CD1c-positive myeloid dendritic cell (primary cell): ENCODE data around the gene ORC2.

Experiments used
- DNase-seq: peaks from one replicate; pipeline ENCODE4 v3.0.0-alpha.2; 2016; ENCODE audit errors: extremely low spot score

Gene ORC2

GRCh38 chr2:200930947-200931626, 32.4 kb downstream of the ORC2 start:
- peak; percentile 44 for DNase-seq

DNA sequence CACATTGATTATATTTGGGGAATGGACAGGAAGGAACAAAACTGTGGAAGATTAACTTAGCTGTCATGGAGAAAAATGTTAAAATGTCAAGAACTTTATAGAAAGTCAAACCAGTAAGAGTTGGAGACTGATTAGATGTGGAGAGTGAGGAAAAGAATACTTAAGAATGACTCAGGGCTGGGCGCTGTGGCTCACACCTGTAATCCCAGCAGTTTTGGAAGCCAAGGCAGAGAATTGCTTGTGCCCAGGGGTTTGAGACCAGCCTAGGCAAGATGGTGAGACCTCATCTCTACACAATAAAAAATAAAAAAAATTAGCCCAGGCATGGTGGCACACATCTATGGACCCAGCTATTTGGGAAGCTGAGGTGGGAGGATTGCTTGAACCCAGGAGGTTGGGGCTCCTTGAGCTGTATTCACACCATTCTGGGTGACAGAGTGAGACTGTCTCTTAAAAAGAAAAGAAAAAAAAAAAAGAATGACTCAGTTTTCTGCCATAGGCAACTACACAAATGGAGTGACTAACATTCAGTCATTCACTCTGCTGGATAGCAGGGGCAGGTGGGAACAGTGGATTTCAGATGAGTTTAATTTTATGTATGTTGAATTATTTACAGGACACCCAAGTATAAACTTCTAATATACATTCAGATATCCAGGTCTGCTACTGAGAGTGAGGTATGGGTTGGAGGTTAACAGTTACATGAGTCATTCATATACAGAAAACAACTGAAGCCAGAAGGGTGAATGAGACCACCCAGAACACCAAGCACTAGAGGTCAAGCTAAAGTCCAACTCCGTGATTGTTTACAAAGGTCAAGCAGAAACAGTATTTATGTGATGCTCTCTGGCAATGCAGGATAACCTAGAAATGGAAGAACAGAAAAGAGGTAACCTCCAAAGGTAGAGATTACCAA, 33.9 kb downstream of the ORC2 start:
- no peak for DNase-seq

DNA sequence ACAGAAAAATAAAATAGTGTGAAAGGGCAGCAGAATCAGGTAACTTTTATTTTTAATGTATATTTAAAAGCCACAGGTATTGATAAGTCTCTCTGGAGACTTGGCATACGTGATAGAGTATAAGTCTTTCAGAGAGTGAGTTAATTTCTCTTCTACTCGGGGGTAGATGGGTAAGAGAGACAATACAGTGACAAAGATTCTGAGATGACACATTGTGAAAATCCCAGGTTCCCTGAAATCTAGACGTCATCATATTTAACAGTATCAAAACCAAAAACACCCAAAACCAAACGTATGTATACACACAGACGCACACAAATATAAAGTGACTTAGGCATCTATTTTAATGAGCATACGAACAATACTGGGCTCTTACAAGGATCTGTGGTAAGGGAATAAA, 41.0 kb downstream of the ORC2 start:
- no peak for DNase-seq

- no peak for DNase-seq
Measured at GRCh38 chr2:200913654-200914053, 49.8 kb downstream of the ORC2 start.

DNA sequence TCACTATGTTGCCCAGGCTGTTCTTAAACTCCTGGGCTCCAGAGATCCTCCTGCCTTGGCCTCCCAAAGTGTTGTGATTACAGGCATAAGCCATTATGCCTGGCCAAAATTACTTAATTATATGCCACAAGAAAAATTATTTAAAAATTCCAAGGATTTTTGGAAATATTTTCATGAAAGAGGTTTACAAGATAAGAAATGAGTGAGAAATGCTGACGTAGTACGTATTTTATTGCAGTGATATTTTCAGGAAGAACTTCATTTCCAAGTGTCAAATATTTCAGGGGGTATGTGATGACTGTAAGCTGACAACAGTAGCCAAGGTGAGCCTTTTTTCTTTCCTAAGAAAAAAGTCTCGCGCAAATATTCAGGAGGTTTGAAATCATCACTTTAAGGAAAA, 53.5 kb downstream of the ORC2 start:
- DNase-seq, result no peak

- peak; percentile 59 for DNase-seq
Measured at GRCh38 chr2:200905618-200906296, 57.7 kb downstream of the ORC2 start.

- peak; percentile 86 for DNase-seq
Measured at GRCh38 chr2:200901459-200902072, 61.9 kb downstream of the ORC2 start.

DNA sequence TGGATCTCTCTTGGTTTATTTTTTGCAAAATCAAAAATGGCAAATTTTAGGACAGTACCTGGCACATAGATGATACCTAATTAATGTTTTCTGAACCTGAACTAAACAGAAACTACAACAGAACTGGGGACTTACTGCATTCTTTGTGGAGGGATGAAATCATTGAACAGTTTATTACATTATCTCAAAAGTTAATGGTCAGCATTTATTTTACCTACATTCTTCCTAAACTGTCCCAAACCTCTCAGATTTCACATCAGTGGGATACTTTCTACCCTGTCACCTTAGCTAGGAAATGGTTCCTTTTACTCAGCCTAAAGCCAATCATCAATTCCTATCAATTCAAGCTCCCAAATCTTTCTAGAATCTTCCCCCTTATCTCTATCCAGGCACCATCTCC, 64.0 kb downstream of the ORC2 start:
- DNase-seq, result no peak

- peak; percentile 99 for DNase-seq
Measured at GRCh38 chr2:200888704-200889625, 74.5 kb downstream of the ORC2 start, which contains the start of the genes NIF3L1 and PPIL3. Gene NIF3L1, plus strand, starts transcription at chr2:200889371. Its CDS starts 2,573 bp downstream, at chr2:200891944. Gene PPIL3, minus strand, starts transcription at chr2:200889077. Its CDS starts 1,462 bp downstream, at chr2:200887615.

DNA sequence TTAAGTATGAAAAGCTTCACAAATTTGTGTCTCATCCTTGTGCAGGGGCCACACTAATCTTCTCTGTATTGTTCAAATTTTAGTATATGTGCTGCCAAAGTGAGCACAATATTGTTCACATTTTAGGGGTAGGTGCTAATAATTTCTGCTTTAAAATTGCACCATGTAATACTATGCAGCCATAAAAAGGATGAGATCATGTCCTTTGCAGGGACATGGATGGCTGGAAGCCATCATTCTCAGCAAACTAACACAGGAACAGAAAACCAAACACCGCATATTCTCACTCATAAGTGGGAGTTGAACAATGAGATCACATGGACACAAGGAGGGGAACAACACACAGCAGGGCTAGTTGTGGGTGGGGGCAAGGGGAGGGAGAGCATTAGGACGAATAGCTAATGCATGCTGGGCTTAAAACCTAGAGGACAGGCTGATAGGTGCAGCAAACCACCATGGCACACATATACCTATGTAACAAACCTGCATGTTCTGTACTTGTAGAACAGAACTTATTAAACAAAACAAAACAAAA, 81.7 kb downstream of the ORC2 start:
- DNase-seq, result peak; percentile 57

GRCh38 chr2:200878289-200878880, 85.1 kb downstream of the ORC2 start:
- DNase-seq, result no peak

DNA sequence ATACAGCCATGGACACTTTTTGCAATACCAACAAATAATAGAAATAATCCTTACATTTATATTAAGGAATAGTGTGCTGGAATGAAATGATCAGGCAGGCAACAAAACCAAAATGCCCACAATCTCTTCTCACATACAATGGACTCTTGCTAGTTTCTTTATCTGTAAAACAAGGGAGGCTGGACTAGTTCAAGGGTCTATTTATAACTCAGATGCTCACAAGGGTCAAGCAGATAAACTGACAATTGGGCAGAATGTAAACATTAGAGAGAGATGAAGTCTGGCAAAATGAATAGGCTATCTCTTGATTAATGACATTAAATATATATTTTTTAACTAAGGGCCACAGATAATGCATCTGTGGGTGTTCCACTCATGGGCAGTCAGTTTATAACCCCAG, 86.0 kb downstream of the ORC2 start:
- no peak for DNase-seq

DNA sequence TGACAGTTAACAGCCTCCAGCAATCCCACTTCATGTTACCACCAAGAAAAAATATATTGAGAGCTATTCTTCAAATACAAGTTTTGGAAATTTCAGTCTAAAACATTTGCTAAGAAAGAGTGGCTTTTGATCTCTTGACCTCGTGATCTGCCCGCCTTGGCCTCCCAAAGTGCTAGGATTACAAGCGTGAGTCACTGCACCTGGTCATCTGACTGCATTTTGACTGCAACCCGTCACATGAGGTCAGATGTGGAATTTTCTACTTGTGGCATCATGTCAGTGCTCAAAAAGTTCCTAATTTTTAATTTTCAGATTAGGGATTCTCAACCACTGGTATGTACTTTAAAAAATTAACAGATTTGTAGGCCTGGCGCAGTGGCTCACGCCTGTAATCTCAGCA, 89.9 kb downstream of the ORC2 start:
- no peak for DNase-seq

DNA sequence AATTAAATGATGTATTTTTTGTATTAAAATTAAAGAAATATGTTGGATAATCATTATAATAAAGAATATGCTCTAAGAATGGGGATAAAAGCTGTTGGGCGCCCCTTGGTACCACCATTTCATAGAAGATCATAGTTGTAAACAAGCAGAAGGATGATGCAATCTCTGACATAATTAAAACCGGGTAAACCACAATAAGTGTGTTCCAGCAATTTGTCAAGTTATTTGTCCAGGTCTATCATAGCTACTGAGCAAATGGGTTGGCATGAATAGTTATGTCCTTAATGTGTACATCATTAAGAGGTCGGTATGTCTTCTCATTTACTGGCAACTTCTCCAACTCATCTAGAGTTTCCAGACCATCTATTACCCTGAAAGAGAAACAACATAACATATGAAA, 92.3 kb downstream of the ORC2 start:
- no peak for DNase-seq

GRCh38 chr2:200869014-200869413, 94.4 kb downstream of the ORC2 start:
- peak; percentile 24 for DNase-seq

- peak; percentile 99 for DNase-seq
Measured at GRCh38 chr2:200864176-200865034, 99.1 kb downstream of the ORC2 start, which contains the start of gene CLK1. Gene CLK1, minus strand, starts transcription at chr2:200864658. Its CDS starts 2,796 bp downstream, at chr2:200861862.

- peak; percentile 78 for DNase-seq
Measured at GRCh38 chr2:200863782-200864175, 99.7 kb downstream of the ORC2 start.

DNA sequence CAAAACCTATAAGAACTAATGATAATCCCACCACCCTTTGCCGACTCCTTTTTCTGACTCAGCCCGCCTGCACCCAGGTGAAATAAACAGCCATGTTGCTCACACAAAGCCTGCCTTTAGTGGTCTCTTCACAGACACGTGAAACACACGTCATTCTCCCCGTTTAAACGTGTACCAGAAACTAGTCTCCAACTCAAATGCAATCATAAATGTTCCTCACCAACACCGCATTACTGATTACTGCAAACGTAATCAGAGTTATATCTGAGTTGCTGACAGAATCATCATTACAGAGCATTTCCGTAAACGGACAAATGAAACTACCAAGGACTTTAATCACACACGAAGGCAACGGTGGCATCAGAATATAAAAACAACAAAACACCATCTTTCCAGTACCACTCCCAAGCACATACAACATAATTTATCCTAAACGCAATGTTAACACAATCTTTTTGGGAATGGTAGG, 100.9 kb downstream of the ORC2 start:
- DNase-seq, result peak; percentile 78

- DNase-seq, result no peak
Measured at GRCh38 chr2:200861617-200862155, 101.8 kb downstream of the ORC2 start.
